ENCODE results near the gene GUCY1A2. TPM values are rescaled to one million over a fixed set of nuclear protein-coding genes. Genes with fewer than 3 reads are reported as not detected.

The GUCY1A2 gene
- total RNA-seq, 1 donor from 2014 or later: 23.5 TPM

DNA sequence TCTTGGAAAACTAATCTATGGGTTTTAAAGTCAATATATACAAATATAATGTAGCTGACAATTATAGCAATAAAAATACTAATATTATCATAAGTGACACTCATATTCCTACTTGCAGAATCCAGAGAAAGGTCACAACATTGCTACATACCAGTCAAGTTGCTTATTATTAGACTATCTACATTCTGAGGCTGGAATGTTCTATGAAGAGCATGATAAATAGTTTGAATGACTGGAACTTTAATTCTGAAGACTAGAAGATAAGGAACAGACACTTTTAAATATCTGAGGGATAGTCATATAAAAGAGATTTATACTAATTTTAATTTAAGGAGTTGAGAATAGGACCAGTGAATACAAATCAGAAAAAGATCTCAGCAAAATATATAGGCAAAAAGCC, 146.0 kb downstream of the GUCY1A2 start:
- no peak for DNase-seq
- intact Hi-C loops (cut with DNase I): no loop called here
- no peak for ATAC-seq

DNA sequence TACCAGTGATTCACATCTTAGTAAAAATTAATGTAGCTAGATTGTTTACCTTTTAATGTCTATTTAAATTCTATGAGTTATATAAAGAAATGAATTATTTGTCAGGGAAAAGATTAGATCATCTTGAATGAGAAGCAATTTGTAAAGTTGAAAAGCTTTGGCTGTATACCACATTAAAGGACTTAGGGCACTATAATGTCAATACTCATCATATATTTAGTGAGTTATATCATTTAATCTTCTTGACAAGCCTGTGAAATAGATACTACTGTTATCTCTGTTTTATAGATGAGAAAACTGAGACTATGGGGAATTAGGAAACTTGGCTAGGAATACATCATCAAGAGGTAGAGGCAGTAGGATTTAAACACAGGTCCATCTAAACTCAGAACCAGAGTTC, 160.1 kb downstream of the GUCY1A2 start:
- no peaks in the 10 kb centered on the region for H3K4me1 ChIP-seq
- ATAC-seq: no peak
- H3K9me3 ChIP-seq: no peaks in the 10 kb centered on the region
- H3K36me3 ChIP-seq: no peaks in the 10 kb centered on the region
- DNase-seq: no peak
- H3K27me3 ChIP-seq (ENCODE audit: low read depth): no peaks in the 10 kb centered on the region
- TF ChIP-seq, protein P1, sequence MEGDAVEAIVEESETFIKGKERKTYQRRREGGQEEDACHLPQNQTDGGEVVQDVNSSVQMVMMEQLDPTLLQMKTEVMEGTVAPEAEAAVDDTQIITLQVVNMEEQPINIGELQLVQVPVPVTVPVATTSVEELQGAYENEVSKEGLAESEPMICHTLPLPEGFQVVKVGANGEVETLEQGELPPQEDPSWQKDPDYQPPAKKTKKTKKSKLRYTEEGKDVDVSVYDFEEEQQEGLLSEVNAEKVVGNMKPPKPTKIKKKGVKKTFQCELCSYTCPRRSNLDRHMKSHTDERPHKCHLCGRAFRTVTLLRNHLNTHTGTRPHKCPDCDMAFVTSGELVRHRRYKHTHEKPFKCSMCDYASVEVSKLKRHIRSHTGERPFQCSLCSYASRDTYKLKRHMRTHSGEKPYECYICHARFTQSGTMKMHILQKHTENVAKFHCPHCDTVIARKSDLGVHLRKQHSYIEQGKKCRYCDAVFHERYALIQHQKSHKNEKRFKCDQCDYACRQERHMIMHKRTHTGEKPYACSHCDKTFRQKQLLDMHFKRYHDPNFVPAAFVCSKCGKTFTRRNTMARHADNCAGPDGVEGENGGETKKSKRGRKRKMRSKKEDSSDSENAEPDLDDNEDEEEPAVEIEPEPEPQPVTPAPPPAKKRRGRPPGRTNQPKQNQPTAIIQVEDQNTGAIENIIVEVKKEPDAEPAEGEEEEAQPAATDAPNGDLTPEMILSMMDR (IDR thresholded peaks at IDR 0.05): no peak
- intact Hi-C loops (cut with DNase I): no loop called here
- no peak overlapping the region for H3K4me3 ChIP-seq
- H3K27ac ChIP-seq: no peak overlapping the region

More for the DNA sequence above, 146.0 kb downstream of the GUCY1A2 start:
- Histone ChIP-seq H3K27me3 (ENCODE audit: low read depth) (no peaks in the 10 kb centered on the region), H3K36me3 (no peaks in the 10 kb centered on the region), H3K4me3 (no peak overlapping the region), H3K27ac (no peak overlapping the region), H3K4me1 (no peaks in the 10 kb centered on the region), H3K9me3 (no peaks in the 10 kb centered on the region)
- TF ChIP-seq, protein P1 (IDR thresholded peaks at IDR 0.05): no peak

DNA sequence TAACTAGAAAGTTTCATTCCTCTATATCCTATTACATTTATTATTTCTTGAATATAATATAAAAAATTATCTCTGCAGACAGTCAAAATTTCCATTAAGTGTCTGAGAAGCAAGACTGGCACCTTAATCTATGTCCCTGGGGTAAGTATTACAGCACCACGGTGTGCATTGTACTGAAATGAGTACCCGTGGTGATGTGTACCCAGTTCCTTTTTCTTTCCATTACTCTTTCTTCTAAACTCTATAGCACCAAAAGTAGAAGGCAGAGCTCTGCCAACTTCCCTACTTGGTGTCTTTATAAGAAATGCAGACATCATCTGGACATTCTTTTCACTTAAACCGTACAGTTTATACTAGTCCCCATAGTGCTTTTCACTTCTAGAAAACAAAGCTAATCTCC, 161.7 kb downstream of the GUCY1A2 start:
- Histone ChIP-seq H3K27ac (no peak overlapping the region), H3K36me3 (no peaks in the 10 kb centered on the region), H3K9me3 (no peaks in the 10 kb centered on the region), H3K4me3 (no peak overlapping the region), H3K27me3 (ENCODE audit: low read depth) (no peaks in the 10 kb centered on the region), H3K4me1 (no peaks in the 10 kb centered on the region)
- intact Hi-C loops (cut with DNase I): no loop called here
- TF ChIP-seq, protein P1 (IDR thresholded peaks at IDR 0.05): no peak
- ATAC-seq (no peak), DNase-seq (no peak)

DNA sequence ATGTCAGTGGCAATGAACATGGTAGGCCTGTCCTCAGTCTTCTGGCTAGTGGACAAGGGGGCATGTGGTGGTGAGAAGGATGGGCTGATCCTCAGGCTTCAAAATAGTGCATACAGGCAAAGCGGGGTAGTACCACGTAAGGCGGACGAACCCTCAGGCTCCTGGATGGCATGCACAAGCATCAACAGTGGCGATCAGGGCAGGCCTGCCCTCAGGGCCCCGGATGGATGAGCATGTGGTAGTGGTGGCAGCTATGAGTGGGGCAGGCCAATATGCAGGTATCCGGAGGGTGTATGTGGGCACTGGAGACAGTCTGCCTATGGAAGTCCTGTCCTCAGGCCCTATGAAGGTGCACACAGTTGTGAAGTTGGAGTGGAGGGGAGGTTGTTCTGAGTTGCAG, 163.8 kb downstream of the GUCY1A2 start:
- no peak overlapping the region for H3K27ac ChIP-seq
- DNase-seq: no peak
- no peaks in the 10 kb centered on the region for H3K36me3 ChIP-seq
- TF ChIP-seq, protein P1 (IDR thresholded peaks at IDR 0.05): no peak
- H3K4me1 ChIP-seq: no peaks in the 10 kb centered on the region
- no peak overlapping the region for H3K4me3 ChIP-seq
- no peaks in the 10 kb centered on the region for H3K27me3 ChIP-seq (ENCODE audit: low read depth)
- ATAC-seq: peak in 1 of 2 donors; percentile 25
- no peaks in the 10 kb centered on the region for H3K9me3 ChIP-seq
- intact Hi-C loops (cut with DNase I): no loop called here

DNA sequence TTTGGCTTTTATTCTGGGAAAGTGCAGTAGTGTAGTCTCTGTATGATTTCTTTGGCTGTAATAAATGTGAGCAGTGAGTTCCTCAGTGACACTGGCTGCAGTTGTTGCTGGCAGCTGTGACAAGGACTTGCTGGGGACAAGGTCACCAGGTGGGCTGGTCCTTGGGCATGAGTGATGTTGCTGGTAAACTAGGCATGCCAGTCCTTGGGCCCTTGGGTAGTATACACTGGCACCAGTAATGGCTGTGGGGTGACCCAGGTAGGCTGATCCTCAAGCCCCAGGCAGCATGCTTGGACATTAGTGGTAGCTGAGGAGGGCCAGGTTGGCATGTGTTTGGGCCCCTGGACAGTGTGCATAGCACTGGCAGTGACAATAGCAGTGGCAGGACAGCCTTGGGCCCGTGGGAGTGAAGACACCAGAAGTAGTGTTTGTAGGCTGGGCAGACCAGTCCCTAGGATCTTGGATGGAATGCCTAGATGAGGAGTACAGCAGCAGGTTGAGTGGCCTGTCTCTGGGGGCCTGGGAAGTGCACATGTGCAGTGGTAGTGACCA, 164.3 kb downstream of the GUCY1A2 start:
- Histone ChIP-seq H3K4me3 (no peak overlapping the region), H3K9me3 (no peaks in the 10 kb centered on the region), H3K27ac (no peak overlapping the region), H3K36me3 (no peaks in the 10 kb centered on the region), H3K4me1 (no peaks in the 10 kb centered on the region), H3K27me3 (ENCODE audit: low read depth) (no peaks in the 10 kb centered on the region)
- DNase-seq (no peak), ATAC-seq (peak in 1 of 2 donors; percentile 27)
- intact Hi-C loops (cut with DNase I): no loop called here
- TF ChIP-seq, protein P1 (IDR thresholded peaks at IDR 0.05): no peak
